PFSK-1 (cell line): ENCODE measurements around the gene NCEH1.

Experiments used
- POLR2AphosphoS5 ChIP-seq: IDR thresholded peaks from 2 replicates; pipeline ENCODE4 v1.6.1; 2012; ENCODE audit warnings: low read depth, mild to moderate bottlenecking, control low read depth, low read length, moderate library complexity
- SIN3A ChIP-seq: IDR thresholded peaks from 2 replicates; pipeline ENCODE4 v1.6.1; 2012; ENCODE audit warnings: mild to moderate bottlenecking, low read length, moderate library complexity, borderline replicate concordance; ENCODE audit not compliant: insufficient read depth

DNA sequence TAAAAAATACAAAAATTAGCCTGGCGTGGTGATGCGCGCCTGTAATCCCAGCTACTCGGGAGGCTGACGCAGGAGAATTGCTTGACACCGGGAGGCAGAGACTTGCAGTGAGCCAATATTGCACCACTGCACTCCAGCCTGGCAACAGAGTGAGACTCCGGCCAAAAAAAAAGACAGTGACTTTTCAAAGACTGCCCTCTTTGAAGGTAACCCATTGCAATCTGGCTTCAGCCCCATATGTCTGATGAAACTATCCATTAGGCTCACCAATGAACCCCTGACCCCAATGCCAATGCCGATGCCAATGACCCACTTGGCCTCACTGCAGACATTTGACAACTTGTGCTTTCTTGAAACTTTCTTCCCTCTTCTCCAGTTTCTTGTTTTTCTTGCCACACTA is 54.3 kb downstream of the NCEH1 start:
- TF ChIP-seq SIN3A (no peak), POLR2AphosphoS5 (no peak)
